Parathyroid adenoma (tissue), 2 donors: ENCODE data around the gene RGS10.

ENCODE experiments used
- H2AFZ ChIP-seq: fragments of 300-600 bp; sonication (generic); one replicate; pipeline ENCODE4 v1.7.0; 2017; ENCODE audit warnings: antibody characterized with exemption, mild to moderate bottlenecking
- H3K27ac ChIP-seq: fragments of 300-600 bp; sonication (generic); one replicate; pipeline ENCODE4 v1.7.0; 2017
- H3K27me3 ChIP-seq: fragments of 300-600 bp; sonication (generic); one replicate; pipeline ENCODE4 v1.7.0; 2017; ENCODE audit warnings: low read length; ENCODE audit not compliant: control insufficient read depth, insufficient read depth
- H3K36me3 ChIP-seq: fragments of 300-600 bp; sonication (generic); one replicate; pipeline ENCODE4 v1.7.0; 2017; ENCODE audit warnings: low read length; ENCODE audit not compliant: control insufficient read depth, insufficient read depth
- H3K4me1 ChIP-seq: fragments of 300-600 bp; sonication (generic); one replicate; pipeline ENCODE4 v1.7.0; 2017; ENCODE audit warnings: control low read depth
- H3K4me2 ChIP-seq: fragments of 300-600 bp; sonication (generic); one replicate; pipeline ENCODE4 v1.7.0; 2017; ENCODE audit warnings: low read length
- H3K4me3 ChIP-seq: fragments of 300-600 bp; sonication (generic); one replicate; pipeline ENCODE4 v1.7.0; 2017; ENCODE audit warnings: low read depth, low read length
- H3K79me2 ChIP-seq: fragments of 300-600 bp; sonication (generic); one replicate; pipeline ENCODE4 v1.7.0; 2017; ENCODE audit warnings: control low read depth
- H3K9ac ChIP-seq: fragments of 300-600 bp; sonication (generic); one replicate; pipeline ENCODE4 v1.7.0; 2017; ENCODE audit warnings: mild to moderate bottlenecking
- H3K9me3 ChIP-seq: fragments of 300-600 bp; sonication (generic); one replicate; pipeline ENCODE4 v1.7.0; 2017; ENCODE audit warnings: low read length; ENCODE audit not compliant: control insufficient read depth
- TF ChIP-seq, protein P1 (sequence below): fragments of 300-600 bp; sonication (generic); IDR thresholded peaks from one replicate; pipeline ENCODE4 v1.7.0; 2017; ENCODE audit warnings: antibody characterized with exemption, mild to moderate bottlenecking
- donor health status: primary hyperparathyroidism.

Gene RGS10

DNA sequence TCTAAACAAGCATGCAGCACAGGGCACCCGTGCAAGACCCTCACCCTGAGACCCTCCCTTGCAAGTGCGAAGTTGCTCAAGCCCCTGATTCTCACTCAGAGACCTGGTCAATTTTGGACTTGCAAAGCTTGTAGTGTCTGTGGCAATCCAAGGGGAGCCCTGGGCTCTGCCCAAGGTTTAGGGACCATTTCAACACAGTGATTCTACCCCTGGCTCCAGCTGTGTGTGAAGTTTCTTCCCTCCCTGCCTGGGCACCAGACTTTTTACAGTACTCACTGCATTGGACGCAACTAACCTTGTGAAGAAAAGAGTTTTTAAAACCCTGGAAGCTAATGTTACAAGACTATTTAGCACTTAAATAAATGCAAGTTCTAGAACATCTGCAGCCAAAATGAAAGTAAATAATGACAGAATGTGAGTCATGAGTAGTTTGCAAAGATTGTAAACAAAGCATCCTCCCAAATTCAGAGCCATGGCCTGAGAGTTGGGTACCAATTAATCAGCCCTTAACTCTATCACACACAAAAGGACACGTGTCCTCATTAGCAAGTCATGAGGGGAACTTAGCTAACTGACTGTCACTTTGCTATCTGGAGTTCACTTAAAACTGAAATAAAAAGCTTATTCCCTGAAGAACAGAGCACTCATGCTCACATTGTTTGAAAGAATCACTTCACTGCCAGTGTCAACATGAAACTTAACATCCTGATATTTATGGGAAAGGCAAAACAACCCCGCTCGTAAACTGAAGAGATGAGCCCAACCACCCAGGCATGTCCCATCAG lies 48.1 kb downstream of the RGS10 start:
- Histone ChIP-seq H3K9ac (no peak overlapping the region), H3K27ac (no peak overlapping the region), H3K9me3 (no peaks in the 10 kb centered on the region), H3K4me1 (no peaks in the 10 kb centered on the region), H3K36me3 (no peaks in the 10 kb centered on the region), H3K4me2 (no peak overlapping the region), H3K4me3 (no peak overlapping the region), H2AFZ (no peak overlapping the region), H3K79me2 (no peaks in the 10 kb centered on the region), H3K27me3 (no peaks in the 10 kb centered on the region)
- TF ChIP-seq, protein P1, sequence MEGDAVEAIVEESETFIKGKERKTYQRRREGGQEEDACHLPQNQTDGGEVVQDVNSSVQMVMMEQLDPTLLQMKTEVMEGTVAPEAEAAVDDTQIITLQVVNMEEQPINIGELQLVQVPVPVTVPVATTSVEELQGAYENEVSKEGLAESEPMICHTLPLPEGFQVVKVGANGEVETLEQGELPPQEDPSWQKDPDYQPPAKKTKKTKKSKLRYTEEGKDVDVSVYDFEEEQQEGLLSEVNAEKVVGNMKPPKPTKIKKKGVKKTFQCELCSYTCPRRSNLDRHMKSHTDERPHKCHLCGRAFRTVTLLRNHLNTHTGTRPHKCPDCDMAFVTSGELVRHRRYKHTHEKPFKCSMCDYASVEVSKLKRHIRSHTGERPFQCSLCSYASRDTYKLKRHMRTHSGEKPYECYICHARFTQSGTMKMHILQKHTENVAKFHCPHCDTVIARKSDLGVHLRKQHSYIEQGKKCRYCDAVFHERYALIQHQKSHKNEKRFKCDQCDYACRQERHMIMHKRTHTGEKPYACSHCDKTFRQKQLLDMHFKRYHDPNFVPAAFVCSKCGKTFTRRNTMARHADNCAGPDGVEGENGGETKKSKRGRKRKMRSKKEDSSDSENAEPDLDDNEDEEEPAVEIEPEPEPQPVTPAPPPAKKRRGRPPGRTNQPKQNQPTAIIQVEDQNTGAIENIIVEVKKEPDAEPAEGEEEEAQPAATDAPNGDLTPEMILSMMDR, result no peak

DNA sequence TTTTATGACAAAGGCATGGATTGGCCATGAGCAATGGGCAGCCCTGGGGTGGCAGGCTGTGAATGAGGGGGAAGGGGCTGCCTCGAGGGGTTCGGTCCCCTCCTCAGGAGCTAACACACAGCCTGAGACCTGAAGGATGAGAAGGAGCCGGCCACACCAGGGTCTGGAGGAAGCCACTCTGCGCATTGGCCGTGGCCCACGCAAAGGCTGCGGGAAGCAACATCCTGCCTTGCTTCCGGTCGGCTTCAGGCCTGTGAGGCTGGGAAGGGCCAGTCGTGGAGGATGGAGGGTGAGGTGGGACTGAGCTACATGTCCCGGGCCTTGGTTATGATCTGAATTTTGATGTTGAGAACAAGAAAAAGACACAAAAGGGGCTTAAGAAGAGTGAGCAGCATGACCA lies 49.4 kb downstream of the RGS10 start:
- no peaks in the 10 kb centered on the region for H3K4me1 ChIP-seq
- no peak overlapping the region for H2AFZ ChIP-seq
- TF ChIP-seq, protein P1, result no peak
- H3K9ac ChIP-seq, result no peak overlapping the region
- H3K9me3 ChIP-seq, result no peaks in the 10 kb centered on the region
- H3K4me2 ChIP-seq, result no peak overlapping the region
- H3K27ac ChIP-seq, result no peak overlapping the region
- no peaks in the 10 kb centered on the region for H3K36me3 ChIP-seq
- H3K4me3 ChIP-seq, result no peak overlapping the region
- no peaks in the 10 kb centered on the region for H3K27me3 ChIP-seq
- no peaks in the 10 kb centered on the region for H3K79me2 ChIP-seq

DNA sequence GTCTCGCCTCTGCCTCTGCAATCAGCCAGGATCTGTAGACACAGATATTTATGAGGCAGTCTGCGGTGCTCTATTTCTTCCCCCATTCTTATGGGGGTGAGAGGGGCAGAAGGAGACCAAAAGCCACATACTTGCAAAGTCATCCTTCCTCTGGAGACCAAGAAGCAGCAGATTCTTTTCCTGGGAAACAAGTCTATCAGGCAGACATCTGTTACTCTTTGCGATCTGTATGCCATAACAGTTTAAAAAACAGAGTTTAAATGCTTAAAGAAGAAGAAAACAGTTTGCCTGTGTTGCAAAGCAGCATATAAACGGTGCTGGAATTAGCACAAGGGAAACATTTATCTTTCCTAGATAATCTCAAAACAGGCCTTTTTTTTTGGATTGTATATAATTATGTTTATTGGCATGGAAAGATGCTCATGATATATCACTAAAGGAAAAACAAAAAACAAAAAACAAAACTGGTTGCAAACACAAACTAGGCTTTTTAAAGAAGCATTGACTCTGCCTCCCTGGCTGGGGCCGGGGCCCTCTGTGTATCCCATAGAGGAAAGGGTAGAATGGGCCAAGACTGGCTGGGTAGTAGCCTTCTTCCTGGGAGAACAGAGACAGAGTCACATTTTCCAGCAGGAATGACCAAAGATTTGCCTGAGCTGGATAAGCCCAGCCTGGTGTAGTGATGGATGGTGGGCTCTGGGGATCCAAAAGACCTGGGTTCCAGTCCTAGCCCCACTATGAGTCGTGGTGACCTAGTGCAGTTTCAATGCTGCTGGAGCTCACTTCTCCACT lies 50.4 kb downstream of the RGS10 start:
- H3K36me3 ChIP-seq, result no peaks in the 10 kb centered on the region
- H3K9me3 ChIP-seq, result no peaks in the 10 kb centered on the region

DNA sequence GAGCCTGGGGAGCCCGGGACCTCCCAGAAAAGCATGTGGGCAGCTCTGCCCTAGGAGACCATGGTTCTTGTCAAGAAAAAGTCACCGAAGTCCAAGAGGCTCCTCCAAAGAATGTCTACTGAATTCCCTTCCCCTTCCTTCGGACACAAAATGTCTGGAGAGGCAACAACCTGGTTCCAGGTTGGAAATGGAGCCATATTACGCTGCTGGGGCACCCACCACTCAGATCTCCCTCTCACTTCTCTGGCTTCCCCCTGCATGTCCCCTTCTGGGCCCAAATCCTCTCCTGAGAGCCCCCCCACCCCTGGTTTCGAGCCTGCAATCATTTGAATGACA lies 52.6 kb downstream of the RGS10 start:
- H3K4me3 ChIP-seq, result no peak overlapping the region
- TF ChIP-seq, protein P1, result no peak

More for the DNA sequence above, 50.4 kb downstream of the RGS10 start:
- Histone ChIP-seq H3K27ac (no peak overlapping the region), H3K4me3 (no peak overlapping the region), H2AFZ (no peak overlapping the region), H3K79me2 (no peaks in the 10 kb centered on the region), H3K27me3 (no peaks in the 10 kb centered on the region), H3K9ac (no peak overlapping the region), H3K4me2 (no peak overlapping the region), H3K4me1 (no peaks in the 10 kb centered on the region)
- TF ChIP-seq, protein P1, result no peak

More for the DNA sequence above, 52.6 kb downstream of the RGS10 start:
- Histone ChIP-seq H3K27ac (no peak overlapping the region), H3K9ac (no peak overlapping the region), H2AFZ (no peak overlapping the region), H3K79me2 (no peaks in the 10 kb centered on the region), H3K27me3 (no peaks in the 10 kb centered on the region), H3K9me3 (no peaks in the 10 kb centered on the region), H3K4me1 (no peaks in the 10 kb centered on the region), H3K4me2 (no peak overlapping the region), H3K36me3 (no peaks in the 10 kb centered on the region)
